ENCODE data around the gene BEND6.

GRCh38 chr6:56957856-56958255 is 2.9 kb downstream of the BEND6 start:
- TF ChIP-seq POLR2A (IDR thresholded peaks at IDR 0.05; ENCODE audit: low read depth, low read length): no peak
- TF ChIP-seq CTCF (conservative IDR thresholded peaks at IDR 0.05; ENCODE audit: low read depth, low read length): no peak
- no peak for TF ChIP-seq RFX5 (IDR thresholded peaks at IDR 0.05; ENCODE audit: low read depth, low read length)
- no peak for TF ChIP-seq CHD1 (IDR thresholded peaks at IDR 0.05; ENCODE audit: low read depth, low read length)
- TF ChIP-seq SMC3 (IDR thresholded peaks at IDR 0.05; ENCODE audit: low read depth, low read length): no peak
- TF ChIP-seq MXI1 (IDR thresholded peaks at IDR 0.05; ENCODE audit: borderline replicate concordance, low read depth, low read length): no peak
- TF ChIP-seq BHLHE40 (IDR thresholded peaks at IDR 0.05; ENCODE audit: low read depth, low read length): no peak
- no peak for TF ChIP-seq MAFK (IDR thresholded peaks at IDR 0.05; ENCODE audit: low read depth, low read length)
- no peak for TF ChIP-seq RAD21 (IDR thresholded peaks at IDR 0.05; ENCODE audit: low read length)
- no peak for TF ChIP-seq MAZ (IDR thresholded peaks at IDR 0.05; ENCODE audit: borderline replicate concordance, low read depth, low read length)

Measured in IMR-90 (cell line).